Tibial artery (tissue), 4 donors: Measurements from ENCODE around the gene PIGU.
"Not testable (repeated sequence)": the region's sequence is repeated elsewhere in the genome, so short reads cannot be mapped to it uniquely, and the experiment has no call there.

Experiments used
- DNase-seq, 2 donors: peaks; one replicate each; pipeline ENCODE4 v3.0.0-alpha.2; 2019
- H3K27ac ChIP-seq, 2 donors: fragments of 200-600 bp; sonication (generic) in 1 of 2; 1 replicate in 1 of 2; 2 replicates in 1 of 2; pipeline ENCODE4 v1.5.1; 2018 to 2019; ENCODE audit warnings: mild to moderate bottlenecking in 1 of 2
- H3K27me3 ChIP-seq, 2 donors: fragments of 200-600 bp; sonication (generic) in 1 of 2; one replicate each; pipeline versions ENCODE4 v1.5.1 to v1.6.0; 2016 to 2019
- H3K36me3 ChIP-seq, 3 donors: fragments of 200-600 bp; sonication (generic) in 2 of 3; one replicate each; pipeline ENCODE4 v1.5.1; 2016 to 2019; ENCODE audit warnings: mild to moderate bottlenecking in 2 of 3
- H3K4me1 ChIP-seq, 4 donors: fragments of 200-600 bp; sonication (generic) in 2 of 4; 1 replicate in 3 of 4; 2 replicates in 1 of 4; pipeline ENCODE4 v1.5.1; 2016 to 2019
- H3K4me3 ChIP-seq, 2 donors: fragments of 200-600 bp; sonication (generic) in 1 of 2; 1 replicate in 1 of 2; 2 replicates in 1 of 2; pipeline ENCODE4 v1.5.1; 2018 to 2019; ENCODE audit warnings: mild to moderate bottlenecking in 2 of 2
- H3K9me3 ChIP-seq, 3 donors: fragments of 200-600 bp; sonication (generic) in 1 of 3; one replicate each; pipeline ENCODE4 v1.5.1; 2016 to 2019
- CTCF ChIP-seq, 2 experiments: fragments of 200-600 bp in 1 of 2; fragments of 450-650 bp in 1 of 2; IDR thresholded peaks; one replicate each; pipeline ENCODE4 v1.5.1; 2017 to 2019; ENCODE audit warnings: antibody characterized with exemption in 2 of 2, mild to moderate bottlenecking in 1 of 2, moderate library complexity in 1 of 2
- intact Hi-C: fragments of 100-400 bp; cut with DNase I; formaldehyde crosslinking; loops from one replicate; pipeline ENCODE4 v1.15.0; 2023; ENCODE audit warnings: low total_unique reads

Gene PIGU

DNA sequence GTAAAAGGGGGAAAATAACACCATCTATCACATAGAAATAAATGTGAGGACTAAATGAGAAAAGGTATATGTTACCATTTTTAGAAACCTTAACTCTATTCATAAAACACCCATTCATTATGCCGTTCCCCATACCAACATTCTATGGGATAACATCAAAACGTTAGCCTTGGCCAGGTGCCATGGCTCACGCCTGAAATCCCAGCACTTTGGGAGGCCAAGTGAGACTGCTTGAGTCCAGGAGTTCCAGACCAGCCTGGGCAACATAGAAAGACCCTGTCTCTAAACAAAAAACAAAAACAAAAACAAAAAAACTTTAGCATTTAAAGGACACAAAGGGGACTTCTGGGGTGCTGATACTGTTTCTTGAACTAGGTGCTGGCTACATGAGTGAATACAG is 1.3 kb downstream of the PIGU start:
- H3K27ac ChIP-seq: no peak overlapping the region
- H3K4me3 ChIP-seq: no peak overlapping the region

DNA sequence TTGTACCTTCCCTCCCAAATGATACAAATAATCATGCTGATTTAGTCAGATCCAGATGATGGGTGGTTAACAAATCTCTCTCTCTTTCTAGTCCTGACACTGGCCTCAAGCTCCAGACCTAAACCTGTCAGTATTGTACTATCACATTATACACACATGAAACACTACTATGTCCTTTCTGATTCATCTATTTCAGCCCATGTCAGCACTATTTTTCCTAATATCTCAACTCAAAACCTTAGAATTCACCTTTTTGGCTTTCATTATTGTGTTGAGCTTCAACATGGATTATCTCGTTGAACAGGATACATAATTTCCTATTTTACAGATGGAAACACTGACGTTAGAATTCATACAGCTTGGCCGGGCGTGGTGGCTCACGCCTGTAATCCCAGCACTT is 3.5 kb downstream of the PIGU start:
- intact Hi-C loops: loop anchor here (5.0 kb wide), 1 partner anchor 91 kb away; no protein-coding TSS in a partner anchor
- TF ChIP-seq CTCF (IDR thresholded peaks at IDR 0.05): no peak
- no peaks in the 10 kb centered on the region for H3K36me3 ChIP-seq
- H3K27me3 ChIP-seq: no peaks in the 10 kb centered on the region
- H3K4me3 ChIP-seq: no peak overlapping the region
- DNase-seq: no peak
- no peaks in the 10 kb centered on the region for H3K9me3 ChIP-seq
- H3K4me1 ChIP-seq: peaks cover 0 to 13% (median 4%) of the 10 kb centered on the region in 4 donors
- H3K27ac ChIP-seq: no peak overlapping the region

More for the DNA sequence above, 1.3 kb downstream of the PIGU start:
- intact Hi-C loops: no loop called here
- no peak for TF ChIP-seq CTCF (IDR thresholded peaks at IDR 0.05)
- DNase-seq: no peak
- H3K4me1 ChIP-seq: peaks cover 0 to 13% (median 4%) of the 10 kb centered on the region in 4 donors
- H3K9me3 ChIP-seq: no peaks in the 10 kb centered on the region
- H3K36me3 ChIP-seq: no peaks in the 10 kb centered on the region
- H3K27me3 ChIP-seq: no peaks in the 10 kb centered on the region

GRCh38 chr20:34669094-34669493 is 7.8 kb downstream of the PIGU start:
- no peaks in the 10 kb centered on the region for H3K36me3 ChIP-seq
- no peak overlapping the region for H3K4me3 ChIP-seq
- no peak for TF ChIP-seq CTCF (IDR thresholded peaks at IDR 0.05)
- no peak overlapping the region for H3K27ac ChIP-seq
- no peaks in the 10 kb centered on the region for H3K9me3 ChIP-seq
- intact Hi-C loops: no loop called here
- no peak for DNase-seq
- no peaks in the 10 kb centered on the region for H3K4me1 ChIP-seq
- H3K27me3 ChIP-seq: no peaks in the 10 kb centered on the region

DNA sequence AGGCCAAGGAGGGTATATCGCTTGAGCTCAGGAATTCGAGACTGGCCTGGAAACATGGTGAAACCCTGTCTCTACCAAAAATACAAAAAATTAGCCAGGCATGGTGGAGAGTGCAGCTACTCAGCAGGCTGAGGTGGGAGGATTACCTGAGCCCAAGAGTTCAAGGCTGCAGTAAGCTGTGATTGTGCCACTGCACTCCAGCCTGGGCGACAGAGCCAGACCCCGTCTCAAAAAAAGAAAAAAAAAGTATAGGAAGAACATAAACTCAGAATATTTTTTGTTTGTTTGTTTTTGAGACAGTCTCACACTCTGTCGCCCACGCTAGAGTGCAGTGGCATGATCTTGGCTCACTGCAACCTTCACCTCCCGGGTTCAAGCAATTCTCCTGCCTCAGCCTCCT is 12.1 kb downstream of the PIGU start:
- H3K9me3 ChIP-seq, DNase-seq, H3K36me3 ChIP-seq, H3K4me3 ChIP-seq, H3K27me3 ChIP-seq, intact Hi-C loops, H3K4me1 ChIP-seq, H3K27ac ChIP-seq: not testable (repeated sequence)

- intact Hi-C loops: no loop called here
- Histone ChIP-seq H3K27me3 (no peaks in the 10 kb centered on the region), H3K9me3 (no peaks in the 10 kb centered on the region), H3K27ac (no peak overlapping the region), H3K36me3 (no peaks in the 10 kb centered on the region), H3K4me3 (no peak overlapping the region), H3K4me1 (no peaks in the 10 kb centered on the region)
- no peak for DNase-seq
- TF ChIP-seq CTCF (IDR thresholded peaks at IDR 0.05): no peak
These were observed 13.5 kb downstream of the PIGU start for GRCh38 chr20:34663213-34663943.

DNA sequence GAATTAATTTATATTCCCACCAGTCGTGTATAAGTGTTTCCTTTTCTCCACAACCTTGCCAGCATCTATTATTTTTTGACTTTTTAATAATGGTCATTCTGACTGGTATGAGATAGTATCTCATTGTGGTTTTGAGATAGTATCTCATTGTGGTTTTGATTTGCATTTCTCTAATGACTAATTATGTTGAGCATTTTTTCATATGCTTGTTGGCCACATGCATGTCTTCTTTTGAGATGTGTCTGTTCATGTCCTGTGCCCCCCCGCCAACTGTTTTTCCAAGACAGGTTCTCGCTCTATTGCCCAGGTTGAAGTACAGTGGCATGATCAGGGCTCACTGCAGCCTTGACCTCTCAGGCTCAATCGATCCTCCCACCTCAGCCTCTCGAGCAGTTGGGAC is 15.1 kb downstream of the PIGU start:
- intact Hi-C loops, H3K4me1 ChIP-seq, H3K9me3 ChIP-seq, H3K27ac ChIP-seq, H3K36me3 ChIP-seq, H3K4me3 ChIP-seq, H3K27me3 ChIP-seq, DNase-seq: not testable (repeated sequence)

DNA sequence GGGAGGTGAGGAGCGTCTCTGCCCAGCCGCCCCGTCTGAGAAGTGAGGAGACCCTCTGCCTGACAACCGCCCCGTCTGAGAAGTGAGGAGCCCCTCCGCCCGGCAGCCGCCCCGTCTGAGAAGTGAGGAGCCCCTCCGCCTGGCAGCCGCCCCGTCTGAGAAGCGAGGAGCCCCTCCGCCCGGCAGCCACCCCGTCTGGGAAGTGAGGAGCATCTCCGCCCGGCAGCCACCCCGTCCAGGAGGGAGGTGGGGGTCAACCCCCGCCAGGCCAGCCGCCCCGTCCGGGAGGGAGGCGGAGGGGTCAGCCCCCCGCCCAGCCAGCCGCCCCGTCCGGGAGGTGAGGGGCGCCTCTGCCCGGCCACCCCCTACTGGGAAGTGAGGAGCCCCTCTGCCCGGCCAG is 18.2 kb downstream of the PIGU start:
- intact Hi-C loops, H3K27ac ChIP-seq, H3K27me3 ChIP-seq, H3K9me3 ChIP-seq, H3K4me1 ChIP-seq, H3K4me3 ChIP-seq, H3K36me3 ChIP-seq, DNase-seq: not testable (repeated sequence)
